Measurements from ENCODE around the gene MORC4. TPM values are rescaled to one million over a fixed set of nuclear protein-coding genes. Genes with fewer than 3 reads are reported as not detected.

MORC4 gene
- total RNA-seq: 13.6 and 14.3 TPM in 2 replicates

DNA sequence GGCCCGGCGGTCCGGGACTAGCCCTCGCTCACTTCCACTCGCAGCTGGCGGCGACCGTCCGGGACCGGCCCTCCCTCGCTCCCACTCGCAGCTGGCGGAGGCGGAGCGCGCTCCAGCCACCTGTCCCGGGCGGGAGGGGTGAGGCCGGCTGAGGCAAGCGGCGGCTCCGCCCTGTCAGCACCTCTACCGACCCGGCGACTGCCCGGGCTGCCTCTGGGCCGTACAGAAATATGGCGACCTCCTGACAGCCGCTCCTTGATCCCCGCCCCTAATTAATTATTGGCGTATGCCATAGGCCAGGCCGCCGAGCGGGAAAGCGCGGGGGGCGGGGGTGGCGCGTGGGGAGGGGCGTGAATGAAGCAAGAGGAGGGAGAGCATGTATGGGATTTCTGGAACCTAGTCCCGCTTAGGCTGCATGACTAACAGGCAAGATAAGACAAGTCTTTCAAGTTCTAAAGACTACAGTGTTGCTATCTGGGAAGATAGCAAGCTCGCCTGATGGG, at the start of gene MORC4:
Gene MORC4, minus strand, starts transcription at position 200 of the 503 bp plus-strand sequence. CDS start 243 bp downstream, outside the sequence.

DNA sequence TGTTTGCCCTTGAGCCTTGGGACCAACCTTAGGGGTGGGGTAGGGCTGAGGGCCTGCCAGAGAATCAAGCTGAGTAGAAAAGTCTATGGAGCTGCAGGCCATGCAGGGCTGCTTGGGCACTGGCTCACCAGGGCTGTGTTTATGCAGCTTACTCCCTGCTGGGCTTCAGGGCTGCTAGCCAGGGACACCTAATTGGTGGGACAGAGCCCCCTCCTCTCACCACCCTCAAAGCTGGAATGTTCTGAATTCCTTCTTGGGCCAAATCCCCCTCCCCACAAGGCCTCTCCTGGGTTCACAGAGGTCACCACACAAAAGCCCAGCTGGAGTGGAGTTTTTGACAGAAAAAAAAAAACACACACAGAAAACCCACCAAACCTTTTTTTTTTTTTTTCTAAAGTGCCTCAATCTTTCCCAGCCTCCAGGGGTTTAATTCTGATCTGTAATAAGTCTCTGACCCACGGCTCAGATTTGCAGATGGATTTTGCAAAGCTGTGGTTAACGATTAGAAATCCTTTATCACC, 80.0 kb downstream of the MORC4 start, which contains the start of gene CLDN2:
Gene CLDN2, plus strand, starts transcription at position 471 of the 521 bp plus-strand sequence. CDS start 7,827 bp downstream, outside the sequence.

DNA sequence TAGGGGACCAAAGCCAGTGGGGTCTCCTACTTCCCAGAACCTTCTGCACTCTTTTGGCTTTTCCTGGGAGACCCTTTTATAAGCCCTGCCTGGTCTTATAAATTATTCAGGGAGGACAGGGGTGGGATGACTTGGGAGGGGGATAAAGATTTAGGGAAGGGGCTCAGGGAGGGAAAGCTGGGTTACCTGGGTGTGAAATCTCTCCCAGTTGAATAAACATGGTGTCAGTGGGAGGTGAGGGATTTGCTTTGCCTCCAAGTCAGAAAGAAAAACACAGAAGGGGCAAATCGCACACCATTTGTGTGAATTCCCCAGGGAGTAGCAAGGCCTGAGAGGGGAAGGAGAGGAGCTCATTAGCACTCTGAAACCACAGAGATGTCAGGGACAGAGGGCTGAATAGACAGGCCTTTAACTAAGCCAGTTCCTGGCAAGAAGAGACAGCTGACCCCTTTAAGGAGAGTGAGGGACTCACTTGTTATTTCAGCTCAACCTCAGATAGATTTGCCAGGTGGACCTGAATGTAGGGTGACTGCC, 96.7 kb downstream of the MORC4 start, which contains the start of gene RIPPLY1:
Gene RIPPLY1, minus strand, starts transcription at position 51 of the 534 bp plus-strand sequence. CDS start 54 bp downstream, outside the sequence.

Other genes with a start within 250 kb of the MORC4 start
- gene TBC1D8B, start 197.5 kb downstream of the MORC4 start, total RNA-seq: 3.3 and 6.4 TPM in 2 replicates
- not detected in 2 replicates for gene RIPPLY1, start 96.9 kb downstream of the MORC4 start, total RNA-seq
- gene CLDN2, start 79.8 kb downstream of the MORC4 start, total RNA-seq: not detected in 2 replicates
- 10.7 and 11.7 TPM in 2 replicates for gene RBM41, start 118.6 kb upstream of the MORC4 start, total RNA-seq
- gene NUP62CL, start 206.2 kb upstream of the MORC4 start, total RNA-seq: not detected in 2 replicates
- not detected in 2 replicates for gene DNAAF6, start 206.4 kb upstream of the MORC4 start, total RNA-seq

All from endothelial cell of coronary artery (primary cell).